ENCODE results near the gene APOF. TPM values are rescaled to one million over a fixed set of nuclear protein-coding genes. Genes with fewer than 3 reads are reported as not detected.
A peak's percentile ranks its signal among the peaks of the same experiment; 100 is the strongest.

APOF gene
- total and polyA plus RNA-seq, 10 of the 15 experiments (the other 5 are each of a cell fraction or from before 2014, with no cell fraction given) = 0.04 to 0.19 (median 0.11) TPM; not detected in 5

- TF ChIP-seq BMI1 (IDR thresholded peaks at IDR 0.05; ENCODE audit: borderline replicate concordance) (no peak), SREBF2 (IDR thresholded peaks at IDR 0.05; ENCODE audit: low read length) (no peak), ZNF384 (IDR thresholded peaks at IDR 0.05; ENCODE audit: borderline replicate concordance, low read depth, low read length) (no peak), NFYB (IDR thresholded peaks at IDR 0.05; ENCODE audit: insufficient read depth, low read depth, low read length) (peak; percentile 63; the same call in 1 of the 2 replicates), TARDBP (IDR thresholded peaks at IDR 0.05; ENCODE audit: borderline replicate concordance) (peak; percentile 90), ZNF207 (IDR thresholded peaks at IDR 0.05; ENCODE audit: borderline replicate concordance) (no peak), NFXL1 (IDR thresholded peaks at IDR 0.05; ENCODE audit: borderline replicate concordance) (no peak), ZZZ3 (IDR thresholded peaks at IDR 0.05; ENCODE audit: control insufficient read depth, insufficient read length, low read depth) (no peak), KAT2A (conservative IDR thresholded peaks at IDR 0.05; ENCODE audit: control insufficient read depth, low read depth, low read length) (no peak), SMAD1 (IDR thresholded peaks at IDR 0.05; ENCODE audit: low read depth, partially characterized antibody) (no peak), E4F1 (IDR thresholded peaks at IDR 0.05; ENCODE audit: borderline replicate concordance, partially characterized antibody) (no peak), SMAD5 (IDR thresholded peaks at IDR 0.05; ENCODE audit: low read depth) (peak; percentile 21; the same call in 1 of the 2 replicates), TCF3 (IDR thresholded peaks at IDR 0.05; ENCODE audit: borderline replicate concordance, insufficient read depth, low read depth, low read length) (peak; percentile 57; the same call in 1 of the 2 replicates), MYB (IDR thresholded peaks at IDR 0.05; ENCODE audit: borderline replicate concordance, low read depth, low read length) (peak; percentile 78), GATAD2B (conservative IDR thresholded peaks at IDR 0.05; ENCODE audit: low read depth) (0 out of 2 replicates have a peak, but pooled peaks have one; percentile 43), RAD21 (IDR thresholded peaks at IDR 0.05; ENCODE audit: insufficient read depth, low read depth, low read length) (peak; percentile 55), BCL11A (IDR thresholded peaks at IDR 0.05; ENCODE audit: low read depth, low read length) (no peak), CBX5 (IDR thresholded peaks at IDR 0.05; ENCODE audit: low read depth) (no peak), BACH1 (IDR thresholded peaks at IDR 0.05; ENCODE audit: borderline replicate concordance) (peak; percentile 30; the same call in 1 of the 2 replicates), SIX5 (IDR thresholded peaks at IDR 0.05; ENCODE audit: low read depth, low read length, severe bottlenecking) (peak; percentile 99), HDGF (IDR thresholded peaks at IDR 0.05) (0 out of 2 replicates have a peak, but pooled peaks have one; percentile 31), RB1 (IDR thresholded peaks at IDR 0.05; ENCODE audit: borderline replicate concordance) (peak; percentile 66; the same call in 1 of the 2 replicates), YBX1 (IDR thresholded peaks at IDR 0.05) (no peak), EZH2 (IDR thresholded peaks at IDR 0.05; ENCODE audit: borderline replicate concordance, control insufficient read depth, low read depth, low read length) (no peak), SIN3A (IDR thresholded peaks at IDR 0.05; ENCODE audit: low read depth, low read length) (peak; percentile 85), PML (IDR thresholded peaks at IDR 0.05; ENCODE audit: low read length) (peak; percentile 64; the same call in 1 of the 2 replicates), RELA (IDR thresholded peaks at IDR 0.05; ENCODE audit: borderline replicate concordance, partially characterized antibody) (peak; percentile 41), HDAC6 (IDR thresholded peaks at IDR 0.05; ENCODE audit: unreplicated experiment) (peak; percentile 44), MEF2B (IDR thresholded peaks at IDR 0.05; ENCODE audit: partially characterized antibody, poor library complexity, severe bottlenecking) (no peak)
Measured at GRCh38 chr12:56315622-56316473, 46.8 kb downstream of the APOF start, which contains the start of gene CNPY2 (continued).
